HG03521 (cell line): ENCODE data around the gene DDT.
"Not testable (repeated sequence)": the region's sequence is repeated elsewhere in the genome, so short reads cannot be mapped to it uniquely, and the experiment has no call there.

Experiments used
- ATAC-seq: cut with Tn5 transposase; IDR thresholded peaks from one replicate; pipeline ENCODE4 v1.9.1; 2021; ENCODE audit warnings: mild to moderate bottlenecking, moderate library complexity; ENCODE audit not compliant: unreplicated experiment

The DDT gene

GRCh38 chr22:23954193-23954990, 19.8 kb downstream of the DDT start:
- not testable (repeated sequence) for ATAC-seq

GRCh38 chr22:23953485-23953884, 20.8 kb downstream of the DDT start:
- not testable (repeated sequence) for ATAC-seq

GRCh38 chr22:23952794-23953405, 21.3 kb downstream of the DDT start:
- not testable (repeated sequence) for ATAC-seq

- ATAC-seq = not testable (repeated sequence)
These were observed 22.9 kb downstream of the DDT start for GRCh38 chr22:23951383-23951782.

- not testable (repeated sequence) for ATAC-seq
These were observed 24.5 kb downstream of the DDT start for GRCh38 chr22:23949764-23950163.

GRCh38 chr22:23947391-23947790, 26.9 kb downstream of the DDT start:
- not testable (repeated sequence) for ATAC-seq

- not testable (repeated sequence) for ATAC-seq
These were observed 34.1 kb downstream of the DDT start for GRCh38 chr22:23940166-23940565.

- ATAC-seq = no peak
These were observed 35.3 kb downstream of the DDT start for GRCh38 chr22:23939017-23939357.

- ATAC-seq = no peak
These were observed 35.8 kb downstream of the DDT start for GRCh38 chr22:23938328-23939016.

GRCh38 chr22:23926561-23926960, 47.7 kb downstream of the DDT start:
- no peak for ATAC-seq

GRCh38 chr22:23925020-23925606, 49.1 kb downstream of the DDT start:
- no peak for ATAC-seq

- ATAC-seq = no peak
These were observed 51.3 kb downstream of the DDT start for GRCh38 chr22:23922921-23923320.

GRCh38 chr22:23921586-23922201, 52.5 kb downstream of the DDT start:
- ATAC-seq = not testable (repeated sequence)
